Measurements from ENCODE around the gene MAPK8IP2. TPM values are rescaled to one million over a fixed set of nuclear protein-coding genes. Genes with fewer than 3 reads are reported as not detected.

Gene MAPK8IP2
- polyA plus RNA-seq, 1 experiment, result 0.39 TPM

DNA sequence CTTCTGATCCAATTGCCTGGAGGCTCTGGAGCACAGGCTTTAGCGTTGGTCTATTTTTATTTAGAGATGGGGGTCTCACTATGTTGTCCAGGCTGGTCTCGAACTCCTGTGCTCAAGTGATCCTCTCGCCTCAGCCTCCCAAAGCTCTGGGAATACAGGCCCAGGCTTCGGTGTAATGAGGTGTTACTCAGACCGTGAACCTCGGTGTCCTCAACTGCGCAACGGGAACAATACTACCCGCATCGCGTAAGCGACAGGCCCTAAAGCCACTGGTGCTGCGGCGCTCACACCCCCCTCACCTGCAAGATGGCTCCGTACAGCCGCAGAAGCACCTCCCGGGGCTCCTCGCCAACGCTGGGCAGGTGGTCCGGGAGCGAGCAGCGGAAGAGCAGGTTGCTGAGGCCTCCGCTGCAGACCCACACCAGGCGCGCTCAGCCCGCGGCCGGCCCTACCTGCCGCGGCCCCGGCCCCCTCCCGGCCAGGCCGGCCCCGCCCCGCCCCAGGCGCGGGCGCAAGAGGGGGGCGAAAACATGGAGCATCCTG lies 18.6 kb upstream of the MAPK8IP2 start:
- Histone ChIP-seq H3K27me3 (ENCODE audit: control insufficient read depth, insufficient read depth, low read length) (no peaks in the 10 kb centered on the region), H3K36me3 (ENCODE audit: control insufficient read depth, insufficient read depth, low read length) (peaks cover 8% of the 10 kb centered on the region), H3K4me3 (ENCODE audit: low read depth, low read length) (peak overlapping the region; percentile 83)
- ChIA-PET POLR2A (no interaction called here), CTCF (interaction anchor here (1.1 to 2.2 kb wide), 4 partner anchors 10 to 56 kb away, joined by 3 to 9 read pairs (median 4); partner anchors contain the start of genes SCO2 and SYCE3)
- TF ChIP-seq, protein P1, sequence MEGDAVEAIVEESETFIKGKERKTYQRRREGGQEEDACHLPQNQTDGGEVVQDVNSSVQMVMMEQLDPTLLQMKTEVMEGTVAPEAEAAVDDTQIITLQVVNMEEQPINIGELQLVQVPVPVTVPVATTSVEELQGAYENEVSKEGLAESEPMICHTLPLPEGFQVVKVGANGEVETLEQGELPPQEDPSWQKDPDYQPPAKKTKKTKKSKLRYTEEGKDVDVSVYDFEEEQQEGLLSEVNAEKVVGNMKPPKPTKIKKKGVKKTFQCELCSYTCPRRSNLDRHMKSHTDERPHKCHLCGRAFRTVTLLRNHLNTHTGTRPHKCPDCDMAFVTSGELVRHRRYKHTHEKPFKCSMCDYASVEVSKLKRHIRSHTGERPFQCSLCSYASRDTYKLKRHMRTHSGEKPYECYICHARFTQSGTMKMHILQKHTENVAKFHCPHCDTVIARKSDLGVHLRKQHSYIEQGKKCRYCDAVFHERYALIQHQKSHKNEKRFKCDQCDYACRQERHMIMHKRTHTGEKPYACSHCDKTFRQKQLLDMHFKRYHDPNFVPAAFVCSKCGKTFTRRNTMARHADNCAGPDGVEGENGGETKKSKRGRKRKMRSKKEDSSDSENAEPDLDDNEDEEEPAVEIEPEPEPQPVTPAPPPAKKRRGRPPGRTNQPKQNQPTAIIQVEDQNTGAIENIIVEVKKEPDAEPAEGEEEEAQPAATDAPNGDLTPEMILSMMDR (IDR thresholded peaks at IDR 0.05; ENCODE audit: insufficient read depth, low read depth, low read length), result no peak
- no peak for DNase-seq (ENCODE audit: low read depth)

DNA sequence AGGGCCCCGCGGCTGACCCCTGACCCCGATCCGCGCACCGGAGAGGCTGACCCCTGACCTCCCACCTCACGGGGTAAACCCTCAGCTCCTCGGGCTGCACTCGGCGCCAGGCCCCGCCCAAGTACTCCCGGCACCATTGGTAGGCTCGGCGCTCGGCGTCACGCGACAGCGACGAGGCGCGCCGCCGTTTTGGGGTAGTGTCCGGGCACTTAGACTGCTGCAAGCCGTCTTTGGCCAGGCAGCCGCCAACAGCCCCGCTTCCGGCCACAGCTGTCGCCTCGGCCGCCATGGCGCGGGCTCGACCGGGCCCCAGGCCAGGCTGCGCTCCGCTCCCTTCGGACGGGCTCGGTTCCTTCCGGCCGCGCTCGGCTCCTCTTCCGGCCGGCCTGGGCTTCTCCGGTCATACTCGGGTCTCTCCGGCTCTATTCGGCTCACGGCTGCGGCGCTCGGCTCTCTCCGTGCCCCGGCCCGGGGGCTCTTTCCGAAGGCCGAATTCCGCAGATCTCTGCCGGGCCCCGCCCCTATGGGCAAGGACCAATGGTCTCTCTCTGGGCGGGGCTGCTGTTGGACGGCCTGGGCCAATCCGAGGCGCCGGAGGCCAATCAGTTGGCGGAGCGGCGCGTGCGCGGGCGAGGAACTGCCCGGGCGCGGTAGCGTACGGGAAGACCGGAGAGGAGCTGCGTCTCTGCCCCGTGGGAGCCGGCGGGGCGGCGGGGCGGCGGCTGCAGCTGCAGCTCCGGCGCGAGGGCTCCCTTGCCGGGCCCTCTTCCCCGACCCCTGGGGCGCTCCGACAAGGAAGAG lies 17.9 kb upstream of the MAPK8IP2 start, which contains the start of gene CHKB:
Gene CHKB (minus strand): TSS at position 357 of the 801 bp plus-strand sequence. CDS start 68 bp downstream, at position 289.
- TF ChIP-seq, protein P1 (IDR thresholded peaks at IDR 0.05; ENCODE audit: insufficient read depth, low read depth, low read length), result no peak
- CTCF ChIA-PET, result interaction anchor here (1.2 to 2.2 kb wide), 3 partner anchors 11 to 57 kb away, joined by 3 to 9 read pairs (median 4); partner anchors contain the start of gene SCO2
- H3K27me3 ChIP-seq (ENCODE audit: control insufficient read depth, insufficient read depth, low read length), result no peaks in the 10 kb centered on the region
- DNase-seq (ENCODE audit: low read depth), result peak; percentile 80
- H3K36me3 ChIP-seq (ENCODE audit: control insufficient read depth, insufficient read depth, low read length), result peaks cover 8% of the 10 kb centered on the region
- peak within 1 kb of the TSS; percentile 83 for H3K4me3 ChIP-seq (ENCODE audit: low read depth, low read length)
- POLR2A ChIA-PET, result no interaction called here

DNA sequence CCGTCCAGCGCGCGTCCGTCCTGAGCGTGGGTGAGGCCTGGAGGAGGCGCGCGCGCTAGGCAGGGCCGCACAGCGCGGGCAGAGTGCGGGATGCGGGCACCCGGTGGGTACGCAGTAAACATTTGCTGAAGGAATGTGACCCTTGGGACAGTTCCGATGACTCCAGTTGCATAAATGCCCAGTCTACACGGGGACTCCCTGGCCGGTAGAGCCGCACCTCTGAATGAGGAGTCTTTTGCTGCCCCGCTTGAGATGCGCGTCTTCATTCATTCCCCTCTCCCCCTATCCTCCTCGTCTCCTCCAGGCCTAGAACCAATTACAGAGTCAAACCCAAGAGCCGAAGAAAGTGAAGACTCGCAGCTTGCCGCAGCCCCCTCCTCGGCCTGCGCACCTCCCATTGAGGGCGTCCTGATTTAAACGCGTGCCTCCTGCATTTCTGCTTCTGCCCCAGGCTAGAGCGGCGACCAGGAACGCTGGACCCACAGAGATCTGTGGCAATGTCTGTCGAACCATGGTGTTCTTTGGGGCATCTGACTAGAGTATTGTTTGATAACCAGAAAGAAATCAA lies 17.2 kb upstream of the MAPK8IP2 start:
- ChIA-PET POLR2A (no interaction called here), CTCF (interaction anchor here (1.4 kb wide), 1 partner anchor 11 kb away, joined by 4 read pairs; no protein-coding TSS in a partner anchor)
- TF ChIP-seq, protein P1 (IDR thresholded peaks at IDR 0.05; ENCODE audit: insufficient read depth, low read depth, low read length), result no peak
- H3K27me3 ChIP-seq (ENCODE audit: control insufficient read depth, insufficient read depth, low read length), result no peaks in the 10 kb centered on the region
- no peak for DNase-seq (ENCODE audit: low read depth)
- peak overlapping the region; percentile 61 for H3K4me3 ChIP-seq (ENCODE audit: low read depth, low read length)
- peaks cover 8% of the 10 kb centered on the region for H3K36me3 ChIP-seq (ENCODE audit: control insufficient read depth, insufficient read depth, low read length)

DNA sequence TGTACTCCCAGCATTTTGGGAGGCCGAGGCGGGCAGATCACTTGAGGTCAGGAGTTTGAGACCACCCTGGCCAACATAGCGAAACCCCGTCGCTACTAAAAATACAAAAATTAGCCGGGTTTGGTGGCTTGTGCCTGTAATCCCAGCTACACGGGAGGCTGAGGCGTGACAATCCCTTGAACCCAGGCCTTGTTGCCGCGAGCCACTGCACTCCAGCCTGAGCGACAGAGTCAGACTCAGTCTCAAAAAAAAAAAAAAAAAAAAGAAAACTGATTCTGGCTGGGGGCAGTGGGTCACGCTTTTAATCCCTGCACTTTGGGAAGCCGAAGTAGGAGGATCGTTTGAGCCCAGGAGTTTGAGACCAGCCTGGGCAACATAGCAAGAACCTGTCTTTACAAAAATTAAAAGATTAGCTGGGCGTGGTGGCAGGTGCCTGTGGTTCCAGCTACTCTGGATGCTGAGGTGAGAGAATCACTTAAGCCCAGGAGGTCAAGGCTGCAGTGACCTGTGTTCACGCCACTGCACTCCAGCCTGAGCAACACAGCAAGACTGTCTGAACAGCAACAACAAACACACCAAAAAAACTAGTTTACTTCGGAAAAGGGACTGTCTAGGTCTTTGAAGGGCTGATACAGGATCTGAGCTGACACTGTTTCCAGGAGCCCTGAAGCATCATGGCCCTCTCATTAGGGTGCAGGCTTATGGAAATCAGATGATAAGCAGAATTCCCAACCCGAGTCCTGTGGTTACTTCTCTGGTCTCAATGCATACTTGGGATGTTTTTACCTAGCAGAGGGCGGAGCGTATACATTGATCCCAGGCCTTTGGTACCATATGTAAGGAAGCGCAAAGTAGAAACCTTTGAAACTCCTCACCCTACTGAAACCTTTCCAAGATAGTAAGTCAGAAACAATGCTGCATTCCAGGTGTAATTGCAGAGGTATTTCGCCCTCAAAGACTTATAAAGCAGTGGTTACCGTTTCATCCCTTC lies 16.2 kb upstream of the MAPK8IP2 start:
- H3K4me3 ChIP-seq (ENCODE audit: low read depth, low read length), result no peak overlapping the region
- H3K27me3 ChIP-seq (ENCODE audit: control insufficient read depth, insufficient read depth, low read length), result no peaks in the 10 kb centered on the region
- peaks cover 3% of the 10 kb centered on the region for H3K36me3 ChIP-seq (ENCODE audit: control insufficient read depth, insufficient read depth, low read length)
- TF ChIP-seq, protein P1 (IDR thresholded peaks at IDR 0.05; ENCODE audit: insufficient read depth, low read depth, low read length), result no peak
- CTCF ChIA-PET, result no interaction called here
- no peak for DNase-seq (ENCODE audit: low read depth)
- POLR2A ChIA-PET, result no interaction called here

Measured in BJ (cell line).